ENCODE data around the gene ITGAV. TPM values are rescaled to one million over a fixed set of nuclear protein-coding genes. Genes with fewer than 3 reads are reported as not detected.

Gene ITGAV
- total and polyA plus RNA-seq, 9 donors = 35.3 to 123 (median 96.8) TPM

GRCh38 chr2:186575856-186576255 is 14.0 kb upstream of the ITGAV start:
- Histone ChIP-seq H3K4me3 (no peak overlapping the region), H3K27ac (no peak overlapping the region), H3K4me1 (ENCODE audit: insufficient read depth) (no peaks in the 10 kb centered on the region), H3K27me3 (no peaks in the 10 kb centered on the region), H3K9me3 (no peaks in the 10 kb centered on the region), H3K36me3 (no peaks in the 10 kb centered on the region)
- DNase-seq = no peak
- 83 to 89% (median 85%) methylated on average over 1 of the region's 1 CpG for WGBS, 3 donors
- no peak for TF ChIP-seq POLR2A (IDR thresholded peaks at IDR 0.05)
- no peak for TF ChIP-seq CTCF (IDR thresholded peaks at IDR 0.05)
- no peak for TF ChIP-seq EP300 (IDR thresholded peaks at IDR 0.05)
- intact Hi-C loops (cut with DNase I) = no loop called here

GRCh38 chr2:186576614-186577013 is 13.2 kb upstream of the ITGAV start:
- Histone ChIP-seq H3K27ac (no peak overlapping the region), H3K4me1 (ENCODE audit: insufficient read depth) (no peaks in the 10 kb centered on the region), H3K4me3 (no peak overlapping the region), H3K36me3 (no peaks in the 10 kb centered on the region), H3K27me3 (no peaks in the 10 kb centered on the region), H3K9me3 (no peaks in the 10 kb centered on the region)
- no peak for TF ChIP-seq POLR2A (IDR thresholded peaks at IDR 0.05)
- no peak for TF ChIP-seq CTCF (IDR thresholded peaks at IDR 0.05)
- no peak for TF ChIP-seq EP300 (IDR thresholded peaks at IDR 0.05)
- intact Hi-C loops (cut with DNase I) = no loop called here
- DNase-seq = no peak
- 51 to 72% (median 66%) methylated on average over 3 of the region's 3 CpGs for WGBS, 3 donors

- Histone ChIP-seq H3K27me3 (no peaks in the 10 kb centered on the region), H3K27ac (no peak overlapping the region), H3K9me3 (no peaks in the 10 kb centered on the region), H3K4me1 (ENCODE audit: insufficient read depth) (no peaks in the 10 kb centered on the region), H3K4me3 (no peak overlapping the region), H3K36me3 (no peaks in the 10 kb centered on the region)
- TF ChIP-seq EP300 (IDR thresholded peaks at IDR 0.05) = no peak
- TF ChIP-seq POLR2A (IDR thresholded peaks at IDR 0.05) = no peak
- TF ChIP-seq CTCF (IDR thresholded peaks at IDR 0.05) = no peak
- intact Hi-C loops (cut with DNase I) = no loop called here
- no peak for DNase-seq
Measured at GRCh38 chr2:186582698-186583097, 7.2 kb upstream of the ITGAV start.

GRCh38 chr2:186584053-186584452 is 5.8 kb upstream of the ITGAV start:
- Histone ChIP-seq H3K27ac (no peak overlapping the region), H3K4me3 (no peak overlapping the region), H3K27me3 (no peaks in the 10 kb centered on the region), H3K4me1 (ENCODE audit: insufficient read depth) (peaks cover 2% of the 10 kb centered on the region), H3K36me3 (no peaks in the 10 kb centered on the region), H3K9me3 (no peaks in the 10 kb centered on the region)
- TF ChIP-seq CTCF (IDR thresholded peaks at IDR 0.05) (no peak), POLR2A (IDR thresholded peaks at IDR 0.05) (no peak), EP300 (IDR thresholded peaks at IDR 0.05) (no peak)
- no peak for DNase-seq
- 96 to 100% (median 98%) methylated on average over 1 of the region's 1 CpG for WGBS, 3 donors
- intact Hi-C loops (cut with DNase I) = no loop called here

- Histone ChIP-seq H3K36me3 (no peaks in the 10 kb centered on the region), H3K27me3 (no peaks in the 10 kb centered on the region), H3K9me3 (no peaks in the 10 kb centered on the region), H3K27ac (no peak overlapping the region), H3K4me1 (ENCODE audit: insufficient read depth) (peaks cover 2% of the 10 kb centered on the region), H3K4me3 (no peak overlapping the region)
- 95 to 100% (median 96%) methylated on average over 9 of the region's 9 CpGs for WGBS, 3 donors
- DNase-seq = peak in 1 of 5 donors; percentile 24
- TF ChIP-seq EP300 (IDR thresholded peaks at IDR 0.05) (no peak), POLR2A (IDR thresholded peaks at IDR 0.05) (no peak), CTCF (IDR thresholded peaks at IDR 0.05) (no peak)
- intact Hi-C loops (cut with DNase I) = no loop called here
Measured at GRCh38 chr2:186588421-186588820, 1.4 kb upstream of the ITGAV start.

All from ovary (tissue), 9 donors.